ENCODE measurements around the gene CRCP.

- TF ChIP-seq, protein P1, sequence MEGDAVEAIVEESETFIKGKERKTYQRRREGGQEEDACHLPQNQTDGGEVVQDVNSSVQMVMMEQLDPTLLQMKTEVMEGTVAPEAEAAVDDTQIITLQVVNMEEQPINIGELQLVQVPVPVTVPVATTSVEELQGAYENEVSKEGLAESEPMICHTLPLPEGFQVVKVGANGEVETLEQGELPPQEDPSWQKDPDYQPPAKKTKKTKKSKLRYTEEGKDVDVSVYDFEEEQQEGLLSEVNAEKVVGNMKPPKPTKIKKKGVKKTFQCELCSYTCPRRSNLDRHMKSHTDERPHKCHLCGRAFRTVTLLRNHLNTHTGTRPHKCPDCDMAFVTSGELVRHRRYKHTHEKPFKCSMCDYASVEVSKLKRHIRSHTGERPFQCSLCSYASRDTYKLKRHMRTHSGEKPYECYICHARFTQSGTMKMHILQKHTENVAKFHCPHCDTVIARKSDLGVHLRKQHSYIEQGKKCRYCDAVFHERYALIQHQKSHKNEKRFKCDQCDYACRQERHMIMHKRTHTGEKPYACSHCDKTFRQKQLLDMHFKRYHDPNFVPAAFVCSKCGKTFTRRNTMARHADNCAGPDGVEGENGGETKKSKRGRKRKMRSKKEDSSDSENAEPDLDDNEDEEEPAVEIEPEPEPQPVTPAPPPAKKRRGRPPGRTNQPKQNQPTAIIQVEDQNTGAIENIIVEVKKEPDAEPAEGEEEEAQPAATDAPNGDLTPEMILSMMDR (conservative IDR thresholded peaks at IDR 0.05; ENCODE audit: low read depth in 2 of 2), result no peak
- TF ChIP-seq EZH2 (IDR thresholded peaks at IDR 0.05; ENCODE audit: low read depth, unreplicated experiment) (no peak), POLR2AphosphoS5 (IDR thresholded peaks at IDR 0.05; ENCODE audit: low read depth) (no peak), EZH2phosphoT487 (IDR thresholded peaks at IDR 0.05; ENCODE audit: unreplicated experiment) (no peak), ETS1 (IDR thresholded peaks at IDR 0.05) (no peak), JUNB (IDR thresholded peaks at IDR 0.05; ENCODE audit: unreplicated experiment) (no peak)
- TF ChIP-seq, protein P2, sequence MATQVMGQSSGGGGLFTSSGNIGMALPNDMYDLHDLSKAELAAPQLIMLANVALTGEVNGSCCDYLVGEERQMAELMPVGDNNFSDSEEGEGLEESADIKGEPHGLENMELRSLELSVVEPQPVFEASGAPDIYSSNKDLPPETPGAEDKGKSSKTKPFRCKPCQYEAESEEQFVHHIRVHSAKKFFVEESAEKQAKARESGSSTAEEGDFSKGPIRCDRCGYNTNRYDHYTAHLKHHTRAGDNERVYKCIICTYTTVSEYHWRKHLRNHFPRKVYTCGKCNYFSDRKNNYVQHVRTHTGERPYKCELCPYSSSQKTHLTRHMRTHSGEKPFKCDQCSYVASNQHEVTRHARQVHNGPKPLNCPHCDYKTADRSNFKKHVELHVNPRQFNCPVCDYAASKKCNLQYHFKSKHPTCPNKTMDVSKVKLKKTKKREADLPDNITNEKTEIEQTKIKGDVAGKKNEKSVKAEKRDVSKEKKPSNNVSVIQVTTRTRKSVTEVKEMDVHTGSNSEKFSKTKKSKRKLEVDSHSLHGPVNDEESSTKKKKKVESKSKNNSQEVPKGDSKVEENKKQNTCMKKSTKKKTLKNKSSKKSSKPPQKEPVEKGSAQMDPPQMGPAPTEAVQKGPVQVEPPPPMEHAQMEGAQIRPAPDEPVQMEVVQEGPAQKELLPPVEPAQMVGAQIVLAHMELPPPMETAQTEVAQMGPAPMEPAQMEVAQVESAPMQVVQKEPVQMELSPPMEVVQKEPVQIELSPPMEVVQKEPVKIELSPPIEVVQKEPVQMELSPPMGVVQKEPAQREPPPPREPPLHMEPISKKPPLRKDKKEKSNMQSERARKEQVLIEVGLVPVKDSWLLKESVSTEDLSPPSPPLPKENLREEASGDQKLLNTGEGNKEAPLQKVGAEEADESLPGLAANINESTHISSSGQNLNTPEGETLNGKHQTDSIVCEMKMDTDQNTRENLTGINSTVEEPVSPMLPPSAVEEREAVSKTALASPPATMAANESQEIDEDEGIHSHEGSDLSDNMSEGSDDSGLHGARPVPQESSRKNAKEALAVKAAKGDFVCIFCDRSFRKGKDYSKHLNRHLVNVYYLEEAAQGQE (IDR thresholded peaks at IDR 0.05; ENCODE audit: unreplicated experiment), result no peak
These were observed 74.0 kb downstream of the CRCP start for GRCh38 chr7:66188645-66189044.
